Islet of Langerhans (tissue), 1 donor: ENCODE data around the gene KCNE3.

ENCODE experiments used
- FAIRE-seq: peaks from one replicate; lab custom pipeline; 2011; peaks lifted over from hg19 to GRCh38; lab: Jason Lieb, UNC

Gene KCNE3

DNA sequence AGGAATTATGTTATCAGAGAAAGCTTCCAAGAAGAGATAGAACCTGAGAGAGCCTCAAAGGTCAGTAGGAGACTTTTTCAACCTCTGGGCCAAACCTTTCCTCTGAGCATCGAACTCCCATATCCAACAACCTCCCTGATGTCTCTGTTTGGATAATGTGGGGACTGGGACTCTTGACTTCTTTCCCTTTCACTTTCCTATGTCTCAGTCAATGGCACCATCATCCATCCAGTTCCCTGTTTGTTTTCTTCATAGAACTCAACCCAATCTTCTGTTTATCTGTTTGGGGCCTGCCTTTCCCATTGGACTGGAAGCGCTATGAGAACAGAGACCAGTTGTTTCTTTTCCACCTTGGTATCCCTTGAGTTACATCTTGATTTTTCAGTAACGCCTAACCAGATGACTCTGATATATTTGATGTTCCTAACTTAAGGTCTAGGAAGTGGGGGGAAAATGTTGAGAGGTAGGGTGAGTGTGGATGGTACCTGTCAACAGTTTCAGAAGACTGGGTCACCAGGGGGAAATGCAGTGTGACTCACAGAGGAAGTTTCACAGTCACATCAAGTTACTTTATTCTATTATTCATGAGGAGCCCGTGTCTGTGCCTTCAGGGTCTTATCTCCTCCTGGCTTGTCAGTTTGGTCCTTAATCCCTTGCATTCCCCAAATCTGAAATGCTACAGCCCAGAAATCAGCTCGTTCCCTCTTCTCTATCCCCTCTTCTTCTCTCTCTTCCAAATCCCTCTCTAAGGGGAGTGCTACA is 4.5 kb upstream of the KCNE3 start:
- no peak for FAIRE-seq

DNA sequence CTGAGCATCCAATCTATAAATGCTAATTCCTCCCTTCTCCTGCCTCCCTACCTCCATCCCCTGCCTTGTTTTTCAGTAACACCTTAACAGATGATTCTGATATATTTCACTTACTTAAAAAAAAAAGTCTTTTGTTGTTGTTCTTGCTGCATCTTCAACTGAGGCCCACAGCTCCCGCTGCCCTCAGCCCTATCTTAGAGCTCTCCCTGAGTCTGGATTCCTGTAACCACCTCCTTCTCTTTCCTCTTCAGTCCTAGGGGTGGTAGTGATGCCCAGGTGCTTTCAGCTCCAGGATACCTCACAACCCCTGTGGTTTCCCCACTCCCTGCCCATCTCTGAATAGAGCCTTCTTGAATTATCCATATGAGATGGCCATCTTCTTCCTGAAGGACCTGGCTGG is 3.7 kb upstream of the KCNE3 start:
- no peak for FAIRE-seq

GRCh38 chr11:74470526-74470925 is 3.2 kb upstream of the KCNE3 start:
- FAIRE-seq = no peak

GRCh38 chr11:74468936-74469335 is 1.6 kb upstream of the KCNE3 start:
- FAIRE-seq = no peak

GRCh38 chr11:74468521-74468920 is 1.2 kb upstream of the KCNE3 start:
- no peak for FAIRE-seq

DNA sequence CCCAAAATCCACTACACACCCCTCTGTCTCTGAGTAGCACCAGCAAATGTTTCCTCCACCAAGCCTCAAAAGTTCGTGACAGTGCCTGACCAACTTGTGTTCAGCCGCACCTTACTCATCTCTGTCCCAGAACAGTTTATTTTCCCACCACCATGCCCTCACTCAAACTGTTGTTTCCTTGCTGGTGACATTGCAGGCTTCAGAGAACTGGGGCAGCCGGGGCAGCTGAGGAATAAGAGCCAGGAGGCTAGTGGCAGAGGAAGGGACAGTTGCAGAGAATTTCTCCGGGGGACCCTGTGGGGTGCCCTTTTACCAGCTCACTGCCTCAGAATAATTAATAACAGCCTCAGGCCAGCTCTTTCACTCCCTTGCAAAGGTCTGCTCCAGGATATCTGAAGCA is 709 bp upstream of the KCNE3 start:
- FAIRE-seq = no peak

DNA sequence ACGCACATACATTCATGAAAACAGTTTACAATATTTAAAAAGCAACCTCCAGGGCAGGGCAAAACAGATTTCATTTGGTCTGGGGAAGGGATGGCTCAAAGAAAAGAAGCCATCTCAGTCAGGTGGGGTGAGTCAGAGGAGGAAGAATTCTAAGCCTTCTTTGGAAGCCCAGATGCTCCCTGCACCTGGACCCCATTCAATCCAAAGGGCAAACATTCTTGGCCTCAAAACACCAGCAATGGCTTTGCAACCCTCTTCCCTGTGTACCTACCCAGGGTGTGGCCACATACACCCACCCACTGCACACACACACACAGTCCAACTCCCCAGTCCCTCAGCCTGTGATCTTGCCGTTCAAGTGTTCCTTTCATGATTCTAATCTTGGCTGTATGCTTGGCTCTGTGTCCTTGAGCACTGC is 2.0 kb downstream of the KCNE3 start:
- no peak for FAIRE-seq

- no peak for FAIRE-seq
Measured at GRCh38 chr11:74464746-74465145, 2.6 kb downstream of the KCNE3 start.

GRCh38 chr11:74463216-74463615 is 4.1 kb downstream of the KCNE3 start:
- no peak for FAIRE-seq

DNA sequence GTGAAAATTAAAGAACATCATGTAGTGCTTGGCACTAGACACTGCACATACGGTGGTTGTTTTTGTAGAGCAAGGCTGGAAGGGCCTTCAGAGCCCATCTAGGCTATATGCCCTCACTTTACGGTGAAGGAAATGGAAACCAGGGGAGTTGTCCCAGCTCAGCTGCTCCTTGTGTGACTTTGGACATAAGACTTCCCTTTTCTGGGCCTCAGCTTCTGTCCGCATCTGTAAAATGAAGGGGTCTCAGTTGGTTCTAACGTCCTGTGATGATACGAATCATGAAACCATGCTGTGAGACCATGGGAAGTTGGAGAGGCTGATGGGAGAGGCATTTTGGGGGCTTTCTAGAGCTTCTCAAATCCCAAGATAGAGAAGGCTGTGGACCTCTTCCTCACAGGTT is 4.7 kb downstream of the KCNE3 start:
- no peak for FAIRE-seq

GRCh38 chr11:74462009-74462408 is 5.3 kb downstream of the KCNE3 start:
- FAIRE-seq = no peak

DNA sequence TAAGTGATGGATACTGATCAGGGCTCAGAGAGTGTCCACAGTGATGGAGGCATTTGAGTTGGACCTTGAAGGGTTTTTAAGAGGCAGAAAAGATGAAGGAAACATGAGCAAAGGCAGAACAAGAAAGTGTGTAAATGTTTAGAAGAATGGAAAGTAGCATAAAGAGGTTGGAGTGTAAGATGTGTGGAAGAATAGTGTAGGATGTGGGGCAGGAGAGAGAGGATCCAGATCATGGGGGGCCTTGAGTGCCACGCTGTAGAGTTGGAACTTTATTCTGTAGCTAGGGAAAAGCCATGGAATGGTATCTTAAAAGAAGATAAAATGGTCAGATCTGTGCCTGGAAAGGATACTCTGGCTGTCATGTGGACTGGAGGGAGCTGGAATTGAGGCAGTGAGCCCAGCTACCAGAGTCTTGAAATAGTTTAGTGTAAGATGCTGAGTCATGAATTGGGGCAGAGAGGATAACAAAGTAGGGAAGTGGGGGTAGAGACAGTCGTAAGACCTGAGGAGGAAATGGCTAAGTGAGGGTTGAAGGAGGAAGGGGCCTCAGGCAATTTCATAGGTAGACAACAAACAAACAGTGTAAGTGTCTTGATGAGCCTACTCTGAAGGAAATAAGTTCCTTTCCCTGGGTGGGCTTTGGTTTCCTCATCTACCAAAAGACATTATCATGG is 6.7 kb downstream of the KCNE3 start:
- no peak for FAIRE-seq

- no peak for FAIRE-seq
Measured at GRCh38 chr11:74460065-74460464, 7.3 kb downstream of the KCNE3 start.

- no peak for FAIRE-seq
Measured at GRCh38 chr11:74459584-74459983, 7.8 kb downstream of the KCNE3 start.

GRCh38 chr11:74457356-74457755 is 10.0 kb downstream of the KCNE3 start:
- FAIRE-seq = no peak

GRCh38 chr11:74453373-74453975 is 13.9 kb downstream of the KCNE3 start:
- FAIRE-seq = no peak

DNA sequence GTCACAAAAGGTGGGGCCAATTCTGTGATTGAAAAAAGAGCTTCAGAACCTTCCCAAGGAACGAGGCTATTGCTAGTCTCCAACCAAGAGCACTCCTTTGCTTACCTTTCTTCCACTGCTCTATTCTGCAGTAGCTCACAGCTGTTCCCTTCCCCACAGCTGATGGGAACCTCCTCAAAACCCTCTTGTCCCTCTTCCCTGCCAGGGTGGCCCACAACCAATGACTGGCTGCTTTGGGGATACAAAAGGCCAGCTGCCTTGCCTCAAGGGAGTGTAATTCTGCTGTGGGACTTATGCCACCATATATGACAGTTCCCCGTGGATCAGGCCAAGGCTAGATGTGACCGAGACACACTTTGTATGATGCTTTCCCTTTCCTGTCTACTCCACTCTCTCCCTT is 15.0 kb downstream of the KCNE3 start:
- FAIRE-seq = no peak

GRCh38 chr11:74450318-74450717 is 17.0 kb downstream of the KCNE3 start:
- FAIRE-seq = no peak

- peak; percentile 65 for FAIRE-seq
Measured at GRCh38 chr11:74449369-74449931, 17.9 kb downstream of the KCNE3 start.

DNA sequence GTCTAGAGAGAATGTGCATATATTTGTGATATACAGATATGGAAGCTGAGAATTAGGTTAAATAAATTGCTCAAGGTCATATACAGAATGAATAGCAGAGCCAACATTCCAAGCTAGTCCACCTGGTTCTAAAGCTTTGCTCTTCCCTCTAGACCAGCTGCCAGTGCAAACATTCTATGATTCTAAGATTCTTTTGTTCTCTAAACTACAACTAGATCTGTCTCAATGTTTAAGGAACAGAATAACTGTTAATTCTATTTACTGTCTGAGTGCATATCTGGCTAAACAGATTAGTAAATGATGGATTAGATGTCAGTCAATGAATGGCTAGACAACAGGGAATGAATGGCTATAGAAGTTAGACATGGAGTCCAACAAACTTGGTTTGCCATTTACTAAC is 19.6 kb downstream of the KCNE3 start:
- no peak for FAIRE-seq

GRCh38 chr11:74446532-74446938 is 20.8 kb downstream of the KCNE3 start:
- no peak for FAIRE-seq

DNA sequence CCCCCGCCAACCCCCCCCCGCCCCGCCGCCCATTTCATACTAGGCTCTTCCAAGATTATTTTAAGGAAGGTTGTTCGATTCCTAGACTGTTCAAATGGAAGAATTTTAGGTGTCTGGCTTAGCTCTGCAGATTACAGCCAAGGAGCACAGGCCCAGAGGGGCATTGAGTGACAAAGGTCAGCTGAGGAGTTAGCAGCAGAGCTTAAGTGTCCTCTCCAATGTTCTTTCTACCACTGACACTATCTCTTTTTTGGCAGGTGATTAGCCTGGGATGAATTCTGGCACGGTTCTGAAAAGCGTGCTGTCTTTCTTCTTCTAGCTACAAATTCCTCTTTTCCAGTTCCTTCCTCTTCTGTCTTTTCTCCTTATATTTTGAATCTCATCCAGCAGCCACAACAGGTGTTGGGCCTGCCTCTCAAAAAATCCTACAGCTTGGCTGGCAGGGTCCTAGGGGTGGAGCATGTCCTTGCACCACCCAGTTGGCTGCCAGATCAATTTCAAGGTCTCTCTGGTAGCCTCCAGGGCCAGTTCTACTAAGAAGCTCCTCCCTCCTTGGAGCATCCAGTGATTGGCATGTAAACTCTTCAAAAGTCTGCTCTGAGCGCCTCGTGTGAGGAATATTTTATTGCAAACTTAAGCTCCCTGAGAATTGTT is 23.0 kb downstream of the KCNE3 start:
- no peak for FAIRE-seq
